Lung (tissue), 12 donors: ENCODE measurements around the gene ATP10D. TPM values are rescaled to one million over a fixed set of nuclear protein-coding genes. Genes with fewer than 3 reads are reported as not detected.
"Not testable (repeated sequence)": the region's sequence is repeated elsewhere in the genome, so short reads cannot be mapped to it uniquely, and the experiment has no call there.

Experiments
- ATAC-seq: fragments of 200-7000 bp; cut with Tn5 transposase; one replicate; pipeline ENCODE4 v1.9.1; 2020; ENCODE audit warnings: moderate number of reproducible peaks; ENCODE audit not compliant: insufficient read depth, low FRiP score
- DNase-seq, 3 donors: peaks; one replicate each; pipeline ENCODE4 v3.0.0-alpha.2; 2013 to 2017
- H3K27ac ChIP-seq, 2 donors: one replicate each; pipeline ENCODE4 v1.5.1; 2013; ENCODE audit warnings: mild to moderate bottlenecking in 2 of 2, moderate library complexity in 2 of 2, control low read depth in 1 of 2, inconsistent platforms in 1 of 2, low read depth in 1 of 2, low read length in 1 of 2
- H3K27me3 ChIP-seq, 3 donors: one replicate each; pipeline ENCODE4 v1.5.1; 2013; ENCODE audit warnings: low read length in 2 of 3; ENCODE audit not compliant: control insufficient read depth in 3 of 3, insufficient read depth in 3 of 3
- H3K36me3 ChIP-seq, 4 donors: one replicate each; pipeline ENCODE4 v1.5.1; 2013; ENCODE audit warnings: low read length in 4 of 4, mild to moderate bottlenecking in 1 of 4, moderate library complexity in 1 of 4; ENCODE audit not compliant: control insufficient read depth in 4 of 4, insufficient read depth in 4 of 4
- H3K4me1 ChIP-seq, 5 donors: one replicate each; pipeline ENCODE4 v1.5.1; 2013; ENCODE audit warnings: low read length in 5 of 5, mild to moderate bottlenecking in 2 of 5, moderate library complexity in 1 of 5; ENCODE audit not compliant: control insufficient read depth in 5 of 5, insufficient read depth in 5 of 5
- H3K4me3 ChIP-seq: one replicate; pipeline ENCODE4 v1.5.1; 2013; ENCODE audit warnings: mild to moderate bottlenecking, control low read depth, moderate library complexity
- H3K9ac ChIP-seq, 2 donors: one replicate each; pipeline ENCODE4 v1.5.1; 2013; ENCODE audit warnings: low read length in 2 of 2, control low read depth in 1 of 2; ENCODE audit not compliant: insufficient read depth in 1 of 2
- H3K9me3 ChIP-seq, 4 donors: one replicate each; pipeline ENCODE4 v1.5.1; 2013; ENCODE audit warnings: low read length in 3 of 4, mild to moderate bottlenecking in 1 of 4, moderate library complexity in 1 of 4; ENCODE audit not compliant: control insufficient read depth in 4 of 4, insufficient read depth in 3 of 4
- WGBS, 2 donors: extraction: QIAGEN DNeasy Blood & Tissue Kit; methylation state at CpG; one replicate each; pipeline ENCODE4 v1.1.7; 2013; 5-methylcytosine and 5-hydroxymethylcytosine counted together
- polyA plus RNA-seq, 2 donors: library from polyadenylated mRNA; stranded (reverse); fragments of 200-250 nt; gene quantifications; one replicate each; pipeline ENCODE4 v1.2.1, GENCODE V29; 2013
- total RNA-seq, 2 donors: library from RNA; depleted of rRNA in 1 of 2; stranded (reverse); fragments of >200 nt in 1 of 2; gene quantifications; one replicate each; pipeline ENCODE4 v1.2.1, GENCODE V29; 2014 to 2021
- TF ChIP-seq, protein P1 (sequence below): IDR thresholded peaks from 2 replicates; pipeline ENCODE4 v1.5.1; 2012; ENCODE audit warnings: mild to moderate bottlenecking; ENCODE audit errors: control extremely low read depth, extremely low read depth
- donor health status: control.
- donor health status: control.
- donor health status: Bipolar disorder and iron deficiency.
- donor health status: healthy.
- donor health status: DM: yes; HTN: yes; CAD: no.

Gene ATP10D
- total and polyA plus RNA-seq, 4 donors: 3.1 to 34.9 (median 14.9) TPM

DNA sequence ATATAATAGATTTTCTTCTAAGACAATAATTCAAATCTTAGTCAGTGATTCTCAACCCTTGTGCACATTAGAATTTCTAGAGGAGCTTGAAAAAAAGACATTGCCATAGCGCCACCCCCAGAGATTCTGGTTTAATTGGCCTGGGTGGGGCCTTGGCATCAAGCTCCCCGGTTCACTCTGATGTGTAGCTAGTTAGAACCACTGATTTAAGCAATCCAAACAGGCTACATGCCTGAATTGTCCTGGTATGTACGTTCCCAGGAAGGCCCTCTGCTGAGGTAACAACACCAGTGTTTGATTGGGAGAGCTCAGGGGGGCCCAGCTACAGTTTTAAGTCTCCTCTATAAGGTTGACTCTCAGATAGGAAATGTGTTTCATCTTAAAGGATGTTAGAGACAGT is 1.3 kb upstream of the ATP10D start:
- TF ChIP-seq, protein P1, sequence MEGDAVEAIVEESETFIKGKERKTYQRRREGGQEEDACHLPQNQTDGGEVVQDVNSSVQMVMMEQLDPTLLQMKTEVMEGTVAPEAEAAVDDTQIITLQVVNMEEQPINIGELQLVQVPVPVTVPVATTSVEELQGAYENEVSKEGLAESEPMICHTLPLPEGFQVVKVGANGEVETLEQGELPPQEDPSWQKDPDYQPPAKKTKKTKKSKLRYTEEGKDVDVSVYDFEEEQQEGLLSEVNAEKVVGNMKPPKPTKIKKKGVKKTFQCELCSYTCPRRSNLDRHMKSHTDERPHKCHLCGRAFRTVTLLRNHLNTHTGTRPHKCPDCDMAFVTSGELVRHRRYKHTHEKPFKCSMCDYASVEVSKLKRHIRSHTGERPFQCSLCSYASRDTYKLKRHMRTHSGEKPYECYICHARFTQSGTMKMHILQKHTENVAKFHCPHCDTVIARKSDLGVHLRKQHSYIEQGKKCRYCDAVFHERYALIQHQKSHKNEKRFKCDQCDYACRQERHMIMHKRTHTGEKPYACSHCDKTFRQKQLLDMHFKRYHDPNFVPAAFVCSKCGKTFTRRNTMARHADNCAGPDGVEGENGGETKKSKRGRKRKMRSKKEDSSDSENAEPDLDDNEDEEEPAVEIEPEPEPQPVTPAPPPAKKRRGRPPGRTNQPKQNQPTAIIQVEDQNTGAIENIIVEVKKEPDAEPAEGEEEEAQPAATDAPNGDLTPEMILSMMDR: no peak
- ATAC-seq (no peak), DNase-seq (no peak)
- WGBS, 2 donors: 85 to 86% methylated on average over 3 of the region's 3 CpGs
- Histone ChIP-seq H3K9ac (no peak overlapping the region), H3K4me3 (no peak overlapping the region), H3K4me1 (peaks cover 0 to 11% (median 0%) of the 10 kb centered on the region in 5 donors), H3K9me3 (no peaks in the 10 kb centered on the region), H3K27ac (peak overlapping the region in 1 of 2 donors; percentile 6), H3K27me3 (no peaks in the 10 kb centered on the region), H3K36me3 (no peaks in the 10 kb centered on the region)

DNA sequence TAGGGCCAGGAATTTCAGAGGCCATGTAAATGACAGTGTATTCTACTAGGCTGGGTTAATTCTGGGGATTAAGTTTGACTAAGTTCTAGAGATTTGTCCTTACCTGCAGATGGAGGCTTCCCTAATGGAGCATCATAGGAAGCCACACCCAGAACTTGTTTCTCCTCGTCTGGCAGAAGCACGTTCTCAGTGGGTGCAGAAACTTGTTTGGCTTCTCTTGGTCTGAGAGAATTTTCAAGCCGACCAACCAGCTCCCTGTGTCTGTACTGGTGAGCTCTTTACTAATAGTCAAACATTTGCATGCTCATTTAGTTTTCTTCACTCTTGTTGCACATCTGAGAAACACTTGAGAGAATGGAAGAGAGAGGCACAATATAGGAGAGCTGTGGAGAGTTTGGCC is 907 bp upstream of the ATP10D start:
- ATAC-seq: no peak
- no peaks in the 10 kb centered on the region for H3K36me3 ChIP-seq
- peak in 1 of 3 donors; percentile 7 for DNase-seq

DNA sequence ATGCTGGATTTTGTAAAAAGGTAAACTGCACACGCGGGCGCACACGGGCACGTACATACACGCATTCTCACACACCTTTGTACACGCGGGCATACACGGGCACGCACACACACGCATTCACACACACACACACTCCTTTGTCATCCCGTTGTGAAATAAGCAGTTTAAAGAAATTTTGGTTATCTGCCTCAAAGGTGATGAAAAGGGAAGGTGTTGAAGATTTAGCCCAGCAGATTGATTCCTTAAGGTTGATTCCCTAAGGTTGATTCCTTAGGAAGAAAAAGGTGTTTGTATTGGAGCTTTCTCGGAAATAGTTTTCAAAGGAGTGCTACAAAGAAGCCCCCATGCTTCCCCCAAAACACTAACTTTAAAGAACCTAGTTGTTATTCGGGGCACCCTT is 693 bp downstream of the ATP10D start:
- WGBS, 2 donors: 1% methylated on average over 14 of the region's 14 CpGs
- peak overlapping the region; percentile 70 to 91 for H3K27ac ChIP-seq
- no peaks in the 10 kb centered on the region for H3K36me3 ChIP-seq
- TF ChIP-seq, protein P1: no peak
- no peaks in the 10 kb centered on the region for H3K9me3 ChIP-seq
- H3K4me3 ChIP-seq: peak overlapping the region; percentile 39
- ATAC-seq (no peak), DNase-seq (peak in 1 of 3 donors; percentile 49)
- peaks cover 0 to 11% (median 0%) of the 10 kb centered on the region in 5 donors for H3K4me1 ChIP-seq
- H3K9ac ChIP-seq: peak overlapping the region; percentile 70 to 100
- H3K27me3 ChIP-seq: no peaks in the 10 kb centered on the region

More for the DNA sequence above, 907 bp upstream of the ATP10D start:
- Histone ChIP-seq H3K9me3 (no peaks in the 10 kb centered on the region), H3K4me3 (no peak overlapping the region), H3K4me1 (peaks cover 0 to 11% (median 0%) of the 10 kb centered on the region in 5 donors), H3K27me3 (no peaks in the 10 kb centered on the region), H3K27ac (peak overlapping the region in 1 of 2 donors; percentile 22), H3K9ac (no peak overlapping the region)
- TF ChIP-seq, protein P1: no peak
- WGBS, 2 donors: 57 to 68% methylated on average over 3 of the region's 3 CpGs

DNA sequence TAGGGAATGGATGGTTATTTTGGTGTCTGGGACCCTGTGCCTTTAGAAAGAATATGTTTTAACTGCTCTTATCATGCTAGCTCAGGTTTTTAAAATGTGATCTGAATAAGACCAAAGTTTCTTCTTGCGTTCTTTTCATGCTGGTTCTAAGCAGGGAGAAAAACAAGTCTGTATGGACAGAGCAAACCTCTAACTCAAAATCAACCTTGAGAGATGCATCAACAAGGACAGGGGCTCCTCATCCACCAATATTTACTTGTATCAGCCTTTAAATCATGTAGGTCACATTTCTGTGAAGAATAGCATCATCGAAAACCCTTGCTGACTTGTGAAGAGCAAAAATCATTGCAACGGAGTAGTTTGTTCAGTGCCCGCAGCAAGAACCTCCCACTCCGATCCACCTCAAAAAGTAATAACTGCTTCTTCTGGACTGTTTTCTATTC is 1.2 kb downstream of the ATP10D start:
- Histone ChIP-seq H3K36me3 (no peaks in the 10 kb centered on the region), H3K4me3 (peak overlapping the region; percentile 39), H3K27me3 (no peaks in the 10 kb centered on the region), H3K9me3 (no peaks in the 10 kb centered on the region), H3K9ac (peak overlapping the region; percentile 70 to 100), H3K27ac (peak overlapping the region in 1 of 2 donors; percentile 91), H3K4me1 (peaks cover 0 to 11% (median 0%) of the 10 kb centered on the region in 5 donors)
- TF ChIP-seq, protein P1: no peak
- 36 to 66% methylated on average over 5 of the region's 5 CpGs for WGBS, 2 donors
- ATAC-seq (no peak), DNase-seq (peak in 2 of 3 donors; percentile 52 to 70)

DNA sequence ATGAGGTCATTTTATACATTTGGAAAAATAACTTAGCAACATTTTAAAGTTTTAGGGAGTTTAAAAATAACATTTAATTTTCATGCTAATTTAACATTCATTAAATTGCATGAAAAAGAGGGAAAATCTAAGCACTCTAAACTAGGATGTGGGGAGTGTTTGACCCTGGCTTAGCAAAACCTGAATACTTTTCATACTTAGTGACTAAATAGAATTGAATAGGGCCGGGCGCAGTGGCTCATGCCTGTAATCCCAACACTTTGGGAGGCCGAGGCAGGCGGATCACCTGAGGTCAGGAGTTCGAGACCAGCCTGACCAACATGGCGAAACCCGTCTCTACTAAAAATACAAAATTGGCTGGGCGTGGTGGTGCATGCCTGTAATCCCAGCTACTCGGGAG is 1.7 kb downstream of the ATP10D start:
- 96 to 97% methylated on average over 9 of the region's 9 CpGs for WGBS, 2 donors

More for the DNA sequence above, 1.7 kb downstream of the ATP10D start:
- H3K27ac ChIP-seq, H3K36me3 ChIP-seq, ATAC-seq, H3K27me3 ChIP-seq, H3K9ac ChIP-seq, H3K4me3 ChIP-seq, H3K9me3 ChIP-seq, DNase-seq: not testable (repeated sequence)
- peaks cover 0 to 11% (median 0%) of the 10 kb centered on the region in 5 donors for H3K4me1 ChIP-seq
